PC-9 (cell line): ENCODE data around the gene HAPLN2. TPM values are rescaled to one million over a fixed set of nuclear protein-coding genes. Genes with fewer than 3 reads are reported as not detected.

ENCODE experiments used
- BruUV-seq: library from RNA; stranded (reverse); fragments of 400-500 nt; replicated peaks from 2 replicates; lab custom pipeline; 2021; lab: Mats Ljungman, UMichigan
- CTCF ChIA-PET: fragments of 300-600 bp; sonication (Branson Sonifier 250); formaldehyde crosslinking; loops from one replicate; lab custom pipeline; 2022; ENCODE audit warnings: antibody characterized with exemption; lab: Charles Lee
- POLR2A ChIA-PET: fragments of 300-600 bp; sonication (Branson Sonifier 250); formaldehyde crosslinking; loops from one replicate; lab custom pipeline; 2022; ENCODE audit warnings: antibody characterized with exemption; ENCODE audit not compliant: unreplicated experiment; lab: Charles Lee
- DNase-seq, 2 experiments: peaks; one replicate each; pipeline versions ENCODE4 v3.0.0 to v3.0.0-alpha.2; 2015 to 2022; ENCODE audit warnings: mixed read lengths in 1 of 2
- H2AFZ ChIP-seq: fragments of 200-600 bp; sonication (generic); 2 replicates; pipeline ENCODE4 v1.8.1; 2017; ENCODE audit warnings: antibody characterized with exemption
- H3F3A ChIP-seq: fragments of 200-600 bp; sonication (generic); 2 replicates; pipeline ENCODE4 v1.8.1; 2017; ENCODE audit warnings: antibody characterized with exemption, mild to moderate bottlenecking, low read depth; ENCODE audit not compliant: insufficient read depth
- H3K27ac ChIP-seq: fragments of 200-600 bp; sonication (generic); 2 replicates; pipeline ENCODE4 v1.6.1; 2016; ENCODE audit warnings: mixed run types
- H3K27me3 ChIP-seq: fragments of 200-600 bp; sonication (generic); 2 replicates; pipeline ENCODE4 v1.6.1; 2016; ENCODE audit warnings: low read depth, mixed run types; ENCODE audit not compliant: insufficient read depth
- H3K36me3 ChIP-seq: fragments of 200-600 bp; sonication (generic); 2 replicates; pipeline ENCODE4 v1.6.1; 2016; ENCODE audit warnings: low read depth, mixed run types
- H3K4me1 ChIP-seq: fragments of 200-600 bp; sonication (generic); replicated peaks from 2 replicates; pipeline ENCODE4 v1.6.1; 2016; ENCODE audit warnings: mixed run types; ENCODE audit not compliant: insufficient read depth
- H3K4me2 ChIP-seq: fragments of 200-600 bp; sonication (generic); 2 replicates; pipeline ENCODE4 v1.6.1; 2017; ENCODE audit warnings: mixed run types
- H3K4me3 ChIP-seq: fragments of 200-600 bp; sonication (generic); 2 replicates; pipeline ENCODE4 v1.6.1; 2016; ENCODE audit warnings: mixed run types
- H3K79me2 ChIP-seq: fragments of 200-600 bp; sonication (generic); 2 replicates; pipeline ENCODE4 v1.6.1; 2017; ENCODE audit warnings: low read depth, mixed run types
- H3K9me2 ChIP-seq: fragments of 200-600 bp; sonication (generic); 2 replicates; pipeline ENCODE4 v1.8.1; 2017; ENCODE audit warnings: mild to moderate bottlenecking; ENCODE audit not compliant: insufficient read depth
- H3K9me3 ChIP-seq: fragments of 200-600 bp; sonication (generic); 2 replicates; pipeline ENCODE4 v1.8.1; 2016; ENCODE audit warnings: low read depth; ENCODE audit not compliant: insufficient read depth
- H4K20me1 ChIP-seq: fragments of 200-600 bp; sonication (generic); 2 replicates; pipeline ENCODE4 v1.8.1; 2017; ENCODE audit not compliant: insufficient read depth
- CTCF ChIP-seq: fragments of 200-600 bp; sonication (generic); conservative IDR thresholded peaks from 2 replicates; pipeline ENCODE4 v1.6.1; 2017; ENCODE audit warnings: mixed run types, antibody characterized with exemption, mild to moderate bottlenecking, moderate library complexity
- EZH2 ChIP-seq: fragments of 200-600 bp; sonication (generic); IDR thresholded peaks from 2 replicates; pipeline ENCODE4 v1.8.0; 2017; ENCODE audit warnings: antibody characterized with exemption, low read depth
- intact Hi-C: fragments of 100-400 bp; cut with micrococcal nuclease; formaldehyde crosslinking; loops from one replicate; pipeline ENCODE4 v1.10.0; 2022; ENCODE audit not compliant: unreplicated experiment
- total RNA-seq: library from RNA; stranded (reverse); gene quantifications from 2 replicates; pipeline ENCODE4 v1.2.3, GENCODE V29; 2021

Gene HAPLN2
- total RNA-seq, 1 experiment from 2014 or later = not detected

- no peak overlapping the region for H3K4me3 ChIP-seq
- no peaks in the 10 kb centered on the region for H3K4me1 ChIP-seq
- H4K20me1 ChIP-seq = no peaks in the 10 kb centered on the region
- H3K9me3 ChIP-seq = no peaks in the 10 kb centered on the region
- TF ChIP-seq CTCF (no peak), EZH2 (no peak)
- no TSS peak for BruUV-seq
- H3K9me2 ChIP-seq = no peaks in the 10 kb centered on the region
- DNase-seq = no peak
- H3K27me3 ChIP-seq = no peaks in the 10 kb centered on the region
- H3K4me2 ChIP-seq = no peak overlapping the region
- CTCF ChIA-PET = interaction anchor here (0.8 kb wide), 2 partner anchors 9 to 11 kb away, joined by 3 read pairs; no protein-coding TSS in a partner anchor
- no peak overlapping the region for H2AFZ ChIP-seq
- intact Hi-C loops = no loop called here
- no peak overlapping the region for H3K27ac ChIP-seq
- POLR2A ChIA-PET = interaction anchor here (0.6 kb wide), 1 partner anchor 411 kb away, joined by 3 read pairs; no protein-coding TSS in a partner anchor
- no peaks in the 10 kb centered on the region for H3K79me2 ChIP-seq
- no peaks in the 10 kb centered on the region for H3K36me3 ChIP-seq
- H3F3A ChIP-seq = no peaks in the 10 kb centered on the region
Measured at GRCh38 chr1:156581661-156582387, 37.4 kb upstream of the HAPLN2 start.

GRCh38 chr1:156582388-156583017, 36.7 kb upstream of the HAPLN2 start:
- Histone ChIP-seq H3K9me3 (no peaks in the 10 kb centered on the region), H3K79me2 (no peaks in the 10 kb centered on the region), H3K4me2 (no peak overlapping the region), H3K27me3 (no peaks in the 10 kb centered on the region), H2AFZ (no peak overlapping the region), H3F3A (no peaks in the 10 kb centered on the region), H4K20me1 (no peaks in the 10 kb centered on the region), H3K4me3 (no peak overlapping the region), H3K36me3 (no peaks in the 10 kb centered on the region), H3K4me1 (no peaks in the 10 kb centered on the region), H3K27ac (no peak overlapping the region), H3K9me2 (no peaks in the 10 kb centered on the region)
- POLR2A ChIA-PET = no interaction called here
- TF ChIP-seq EZH2 = no peak
- no peak for TF ChIP-seq CTCF
- CTCF ChIA-PET = interaction anchor here (0.8 kb wide), 2 partner anchors 9 to 11 kb away, joined by 3 read pairs; no protein-coding TSS in a partner anchor
- no TSS peak for BruUV-seq
- no peak for DNase-seq
- intact Hi-C loops = no loop called here

GRCh38 chr1:156583821-156584622, 35.2 kb upstream of the HAPLN2 start:
- H4K20me1 ChIP-seq = no peaks in the 10 kb centered on the region
- POLR2A ChIA-PET = no interaction called here
- no peak overlapping the region for H3K27ac ChIP-seq
- no TSS peak for BruUV-seq
- H3K4me1 ChIP-seq = no peaks in the 10 kb centered on the region
- TF ChIP-seq EZH2 (no peak), CTCF (peak; percentile 91)
- H3K4me2 ChIP-seq = 0 out of 2 replicates have a peak overlapping the region, but pooled peaks have one; percentile 27
- DNase-seq = peak; percentile 61 to 62
- CTCF ChIA-PET = interaction anchor here (0.7 kb wide), 1 partner anchor 225 kb away, joined by 3 read pairs; no protein-coding TSS in a partner anchor
- H3K9me2 ChIP-seq = no peaks in the 10 kb centered on the region
- intact Hi-C loops = loop anchor here (1.0 to 2.0 kb wide), 2 partner anchors 24 to 95 kb away; no protein-coding TSS in a partner anchor
- no peaks in the 10 kb centered on the region for H3K36me3 ChIP-seq
- no peaks in the 10 kb centered on the region for H3F3A ChIP-seq
- H2AFZ ChIP-seq = no peak overlapping the region
- H3K4me3 ChIP-seq = no peak overlapping the region
- no peaks in the 10 kb centered on the region for H3K9me3 ChIP-seq
- no peaks in the 10 kb centered on the region for H3K79me2 ChIP-seq
- H3K27me3 ChIP-seq = no peaks in the 10 kb centered on the region
